OCI-LY1 (cell line): ENCODE measurements around the gene PRSS38.

ENCODE experiments used
- H2AFZ ChIP-seq: fragments of 200-600 bp; sonication (generic), shearing (Covaris generic); 2 replicates; pipeline ENCODE4 v1.6.0; 2014; ENCODE audit warnings: antibody characterized with exemption, mild to moderate bottlenecking, low read length
- H3F3A ChIP-seq: fragments of 200-600 bp; sonication (generic), shearing (Covaris generic); 2 replicates; pipeline ENCODE4 v1.6.0; 2014; ENCODE audit warnings: mild to moderate bottlenecking, antibody characterized with exemption, low read length, moderate library complexity; ENCODE audit not compliant: insufficient read depth
- H3K27ac ChIP-seq: fragments of 200-600 bp; sonication (generic); 2 replicates; pipeline ENCODE4 v1.5.1; 2014; ENCODE audit warnings: low read length, mixed run types, mild to moderate bottlenecking, low read depth; ENCODE audit not compliant: poor library complexity, severe bottlenecking
- H3K27me3 ChIP-seq: fragments of 200-600 bp; sonication (generic); 2 replicates; pipeline ENCODE4 v1.6.0; 2014; ENCODE audit warnings: antibody characterized with exemption, mild to moderate bottlenecking, low read length, moderate library complexity; ENCODE audit not compliant: insufficient read depth
- H3K36me3 ChIP-seq: fragments of 200-600 bp; sonication (generic); 2 replicates; pipeline ENCODE4 v1.6.1; 2014; ENCODE audit warnings: mild to moderate bottlenecking, antibody characterized with exemption, low read length, moderate library complexity, mixed read lengths; ENCODE audit not compliant: insufficient read depth
- H3K4me1 ChIP-seq: fragments of 200-600 bp; sonication (generic); 2 replicates; pipeline ENCODE4 v1.5.1; 2014; ENCODE audit warnings: mild to moderate bottlenecking, low read length, moderate library complexity; ENCODE audit not compliant: insufficient read depth, severe bottlenecking
- H3K4me2 ChIP-seq: fragments of 200-600 bp; sonication (generic), shearing (Covaris generic); 2 replicates; pipeline ENCODE4 v1.6.1; 2014; ENCODE audit warnings: low read length
- H3K4me3 ChIP-seq: fragments of 200-600 bp; sonication (generic); 2 replicates; pipeline ENCODE4 v1.5.1; 2014; ENCODE audit warnings: low read length, low read depth, mild to moderate bottlenecking, mixed read lengths; ENCODE audit not compliant: poor library complexity, severe bottlenecking
- H3K79me2 ChIP-seq: fragments of 200-600 bp; shearing (Covaris generic); 2 replicates; pipeline ENCODE4 v1.6.1; 2016; ENCODE audit warnings: mixed run types, low read length, mixed read lengths; ENCODE audit not compliant: insufficient read depth
- H3K9ac ChIP-seq: fragments of 200-600 bp; sonication (generic), shearing (Covaris generic); 2 replicates; pipeline ENCODE4 v1.6.1; 2014; ENCODE audit warnings: mild to moderate bottlenecking, low read length, mixed read lengths
- H3K9me2 ChIP-seq: fragments of 200-600 bp; sonication (generic), shearing (Covaris generic); 2 replicates; pipeline ENCODE4 v1.6.1; 2014; ENCODE audit warnings: low read depth, mild to moderate bottlenecking, low read length, mixed read lengths
- H3K9me3 ChIP-seq: fragments of 200-600 bp; shearing (Covaris generic); 2 replicates; pipeline ENCODE4 v1.6.1; 2014; ENCODE audit warnings: low read length, mixed read lengths
- H4K20me1 ChIP-seq: fragments of 200-600 bp; sonication (generic), shearing (Covaris generic); 2 replicates; pipeline ENCODE4 v1.6.0; 2016; ENCODE audit warnings: mild to moderate bottlenecking, low read length; ENCODE audit not compliant: insufficient read depth
- CTCF ChIP-seq: fragments of 200-600 bp; sonication (generic), shearing (Covaris generic); IDR thresholded peaks from 2 replicates; pipeline ENCODE4 v1.5.1; 2017; ENCODE audit warnings: mild to moderate bottlenecking, antibody characterized with exemption, low read length, moderate library complexity, mixed read lengths
- EZH2 ChIP-seq: fragments of 200-600 bp; sonication (generic), shearing (Covaris generic); IDR thresholded peaks from 2 replicates; pipeline ENCODE4 v1.8.0; 2017; ENCODE audit warnings: borderline replicate concordance, mixed run types, mild to moderate bottlenecking, antibody characterized with exemption, low read length, moderate library complexity, mixed read lengths

Gene PRSS38

GRCh38 chr1:227771326-227771725, 44.1 kb upstream of the PRSS38 start:
- Histone ChIP-seq H3K9me2 (no peaks in the 10 kb centered on the region), H4K20me1 (no peaks in the 10 kb centered on the region), H3K36me3 (peaks cover 27% of the 10 kb centered on the region), H2AFZ (no peak overlapping the region), H3K27me3 (no peaks in the 10 kb centered on the region), H3K4me3 (no peak overlapping the region), H3K79me2 (no peaks in the 10 kb centered on the region), H3K27ac (no peak overlapping the region), H3K9me3 (no peaks in the 10 kb centered on the region), H3K4me1 (no peaks in the 10 kb centered on the region), H3K4me2 (no peak overlapping the region), H3F3A (no peaks in the 10 kb centered on the region), H3K9ac (no peak overlapping the region)
- TF ChIP-seq EZH2, result no peak
- no peak for TF ChIP-seq CTCF

DNA sequence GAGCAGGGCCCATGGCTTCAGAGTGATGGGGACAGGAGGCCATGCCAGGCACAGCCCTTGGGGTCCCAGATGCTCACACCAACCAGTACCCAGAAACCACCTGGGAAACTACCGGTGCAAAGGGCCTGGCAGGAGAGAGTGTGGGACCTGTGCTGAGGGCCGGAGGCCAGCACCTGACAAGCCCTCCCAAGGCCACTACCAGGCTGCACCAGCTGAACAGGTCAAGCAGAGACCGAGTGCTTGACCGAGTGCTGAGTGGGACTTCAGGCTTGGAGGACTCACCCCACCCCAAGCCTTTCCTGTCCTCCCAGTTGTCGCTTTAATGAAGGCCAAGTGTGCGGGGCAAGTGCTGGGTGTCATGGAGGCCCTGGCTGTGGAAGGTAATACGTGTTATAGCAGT, 43.7 kb upstream of the PRSS38 start:
- peaks cover 26% of the 10 kb centered on the region for H3K36me3 ChIP-seq
- no peak overlapping the region for H3K4me2 ChIP-seq
- H3K27me3 ChIP-seq, result no peaks in the 10 kb centered on the region
- no peaks in the 10 kb centered on the region for H4K20me1 ChIP-seq
- H3K9me2 ChIP-seq, result no peaks in the 10 kb centered on the region
- H3K79me2 ChIP-seq, result no peaks in the 10 kb centered on the region
- no peak overlapping the region for H3K9ac ChIP-seq
- no peaks in the 10 kb centered on the region for H3F3A ChIP-seq
- no peak overlapping the region for H3K4me3 ChIP-seq
- H2AFZ ChIP-seq, result no peak overlapping the region
- H3K4me1 ChIP-seq, result no peaks in the 10 kb centered on the region
- H3K9me3 ChIP-seq, result no peaks in the 10 kb centered on the region
- TF ChIP-seq EZH2 (no peak), CTCF (no peak)
- H3K27ac ChIP-seq, result no peak overlapping the region

GRCh38 chr1:227773558-227773957, 41.9 kb upstream of the PRSS38 start:
- no peak overlapping the region for H3K27ac ChIP-seq
- H3K79me2 ChIP-seq, result no peaks in the 10 kb centered on the region
- no peak overlapping the region for H2AFZ ChIP-seq
- no peak overlapping the region for H3K4me3 ChIP-seq
- H3K36me3 ChIP-seq, result peaks cover 9% of the 10 kb centered on the region; the same call in 1 of the 2 replicates
- no peaks in the 10 kb centered on the region for H3F3A ChIP-seq
- no peaks in the 10 kb centered on the region for H3K4me1 ChIP-seq
- no peaks in the 10 kb centered on the region for H3K27me3 ChIP-seq
- no peaks in the 10 kb centered on the region for H3K9me3 ChIP-seq
- no peak overlapping the region for H3K9ac ChIP-seq
- no peaks in the 10 kb centered on the region for H4K20me1 ChIP-seq
- H3K4me2 ChIP-seq, result no peak overlapping the region
- TF ChIP-seq CTCF (no peak), EZH2 (no peak)
- no peaks in the 10 kb centered on the region for H3K9me2 ChIP-seq
